Lung (tissue), 12 donors: ENCODE measurements around the gene ETV7. TPM values are rescaled to one million over a fixed set of nuclear protein-coding genes. Genes with fewer than 3 reads are reported as not detected.

Source experiments
- ATAC-seq: fragments of 200-7000 bp; cut with Tn5 transposase; one replicate; pipeline ENCODE4 v1.9.1; 2020; ENCODE audit warnings: moderate number of reproducible peaks; ENCODE audit not compliant: insufficient read depth, low FRiP score
- DNase-seq, 3 donors: peaks; one replicate each; pipeline ENCODE4 v3.0.0-alpha.2; 2013 to 2017
- H3K27ac ChIP-seq, 2 donors: one replicate each; pipeline ENCODE4 v1.5.1; 2013; ENCODE audit warnings: mild to moderate bottlenecking in 2 of 2, moderate library complexity in 2 of 2, control low read depth in 1 of 2, inconsistent platforms in 1 of 2, low read depth in 1 of 2, low read length in 1 of 2
- H3K27me3 ChIP-seq, 3 donors: one replicate each; pipeline ENCODE4 v1.5.1; 2013; ENCODE audit warnings: low read length in 2 of 3; ENCODE audit not compliant: control insufficient read depth in 3 of 3, insufficient read depth in 3 of 3
- H3K36me3 ChIP-seq, 4 donors: one replicate each; pipeline ENCODE4 v1.5.1; 2013; ENCODE audit warnings: low read length in 4 of 4, mild to moderate bottlenecking in 1 of 4, moderate library complexity in 1 of 4; ENCODE audit not compliant: control insufficient read depth in 4 of 4, insufficient read depth in 4 of 4
- H3K4me1 ChIP-seq, 5 donors: one replicate each; pipeline ENCODE4 v1.5.1; 2013; ENCODE audit warnings: low read length in 5 of 5, mild to moderate bottlenecking in 2 of 5, moderate library complexity in 1 of 5; ENCODE audit not compliant: control insufficient read depth in 5 of 5, insufficient read depth in 5 of 5
- H3K4me3 ChIP-seq: one replicate; pipeline ENCODE4 v1.5.1; 2013; ENCODE audit warnings: mild to moderate bottlenecking, control low read depth, moderate library complexity
- H3K9ac ChIP-seq, 2 donors: one replicate each; pipeline ENCODE4 v1.5.1; 2013; ENCODE audit warnings: low read length in 2 of 2, control low read depth in 1 of 2; ENCODE audit not compliant: insufficient read depth in 1 of 2
- H3K9me3 ChIP-seq, 4 donors: one replicate each; pipeline ENCODE4 v1.5.1; 2013; ENCODE audit warnings: low read length in 3 of 4, mild to moderate bottlenecking in 1 of 4, moderate library complexity in 1 of 4; ENCODE audit not compliant: control insufficient read depth in 4 of 4, insufficient read depth in 3 of 4
- CTCF ChIP-seq: IDR thresholded peaks from 2 replicates; pipeline ENCODE4 v1.5.1; 2012; ENCODE audit warnings: mild to moderate bottlenecking; ENCODE audit errors: control extremely low read depth, extremely low read depth
- WGBS, 2 donors: extraction: QIAGEN DNeasy Blood & Tissue Kit; methylation state at CpG; one replicate each; pipeline ENCODE4 v1.1.7; 2013; 5-methylcytosine and 5-hydroxymethylcytosine counted together
- polyA plus RNA-seq, 2 donors: library from polyadenylated mRNA; stranded (reverse); fragments of 200-250 nt; gene quantifications; one replicate each; pipeline ENCODE4 v1.2.1, GENCODE V29; 2013
- total RNA-seq, 2 donors: library from RNA; depleted of rRNA in 1 of 2; stranded (reverse); fragments of >200 nt in 1 of 2; gene quantifications; one replicate each; pipeline ENCODE4 v1.2.1, GENCODE V29; 2014 to 2021
- donor health status: control.
- donor health status: control.
- donor health status: Bipolar disorder and iron deficiency.
- donor health status: healthy.
- donor health status: DM: yes; HTN: yes; CAD: no.

ETV7 gene
- total and polyA plus RNA-seq, 4 donors = 1.4 to 6.6 (median 3.6) TPM

GRCh38 chr6:36324715-36325114, 62.8 kb downstream of the ETV7 start:
- Histone ChIP-seq H3K4me3 (no peak overlapping the region), H3K9me3 (no peaks in the 10 kb centered on the region), H3K27ac (no peak overlapping the region), H3K4me1 (peaks cover 0 to 32% (median 6%) of the 10 kb centered on the region in 5 donors), H3K9ac (no peak overlapping the region), H3K27me3 (no peaks in the 10 kb centered on the region), H3K36me3 (no peaks in the 10 kb centered on the region)
- ATAC-seq = no peak
- no peak for TF ChIP-seq CTCF
- WGBS, 2 donors = 92 to 94% methylated on average over 4 of the region's 4 CpGs
- no peak for DNase-seq

DNA sequence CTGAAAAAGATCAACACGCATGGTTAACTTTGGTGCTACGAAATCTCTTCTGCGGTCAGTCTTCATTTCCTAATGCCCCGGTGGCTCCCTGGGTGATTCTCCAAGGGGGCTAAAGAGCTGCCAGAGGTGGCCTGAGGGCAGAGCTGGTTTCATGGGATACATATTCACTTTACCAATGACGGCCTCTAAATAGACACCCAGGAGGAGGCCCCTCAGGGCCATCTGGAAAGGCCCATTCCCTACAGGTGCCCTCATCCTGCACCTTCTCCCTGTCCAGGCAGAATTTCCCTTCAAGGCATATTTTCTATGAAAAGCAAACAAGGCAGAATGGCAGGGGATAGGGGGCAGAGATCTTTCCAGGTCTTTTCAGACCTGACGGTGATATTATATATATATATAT, 63.3 kb downstream of the ETV7 start:
- Histone ChIP-seq H3K36me3 (no peaks in the 10 kb centered on the region), H3K9ac (no peak overlapping the region), H3K27me3 (no peaks in the 10 kb centered on the region), H3K9me3 (no peaks in the 10 kb centered on the region), H3K4me1 (peaks cover 0 to 32% (median 6%) of the 10 kb centered on the region in 5 donors), H3K27ac (no peak overlapping the region), H3K4me3 (no peak overlapping the region)
- no peak for DNase-seq
- no peak for TF ChIP-seq CTCF
- no peak for ATAC-seq
- WGBS, 2 donors = 94 to 95% methylated on average over 6 of the region's 6 CpGs

DNA sequence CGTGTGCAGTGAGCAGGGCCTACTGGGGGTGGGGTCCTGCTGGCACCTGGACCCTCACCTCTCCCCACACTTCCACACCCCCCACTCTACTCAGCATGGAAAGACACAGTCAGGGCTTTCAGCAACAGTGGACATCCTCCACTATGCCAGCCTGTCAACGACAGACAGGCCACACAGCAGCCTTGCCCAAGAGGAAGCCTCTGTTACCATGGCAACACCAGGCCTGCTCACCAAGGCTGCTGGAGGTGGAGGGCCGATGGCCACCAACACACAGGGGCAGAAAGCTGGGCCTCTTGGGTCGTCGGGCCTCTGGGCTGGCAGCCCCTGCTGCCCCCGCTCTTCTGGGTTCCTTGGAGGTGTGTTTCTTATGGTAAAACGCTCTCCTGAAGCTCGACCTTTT, 64.4 kb downstream of the ETV7 start:
- Histone ChIP-seq H3K27ac (no peak overlapping the region), H3K9ac (no peak overlapping the region), H3K9me3 (no peaks in the 10 kb centered on the region), H3K4me1 (peaks cover 0 to 32% (median 6%) of the 10 kb centered on the region in 5 donors), H3K27me3 (no peaks in the 10 kb centered on the region), H3K4me3 (no peak overlapping the region), H3K36me3 (no peaks in the 10 kb centered on the region)
- WGBS, 2 donors = 68 to 69% methylated on average over 8 of the region's 8 CpGs
- ATAC-seq = no peak
- no peak for TF ChIP-seq CTCF
- DNase-seq = peak in 1 of 3 donors; percentile 19

DNA sequence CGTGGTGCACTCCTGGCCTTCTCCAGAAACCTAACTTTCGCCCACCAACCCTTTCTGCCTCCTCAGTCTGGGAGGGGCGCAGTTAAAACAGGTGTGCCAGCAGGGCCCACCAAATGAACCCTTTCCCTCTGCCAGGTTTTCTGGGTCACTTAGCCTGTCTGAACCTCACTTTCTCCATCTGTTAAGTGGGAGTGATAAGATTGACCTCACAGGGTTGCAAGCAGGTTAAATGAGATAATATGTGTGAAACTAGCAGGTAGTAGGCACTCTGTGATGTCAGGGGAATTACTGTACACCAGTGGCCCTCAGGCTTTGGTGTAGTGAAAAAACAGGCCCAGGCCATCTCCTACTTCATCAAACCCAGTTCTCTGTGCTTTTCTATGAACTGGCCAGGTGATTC, 64.9 kb downstream of the ETV7 start:
- WGBS, 2 donors = 89 to 91% methylated on average over 3 of the region's 3 CpGs

More for the DNA sequence above, 64.9 kb downstream of the ETV7 start:
- Histone ChIP-seq H3K36me3 (no peaks in the 10 kb centered on the region), H3K9ac (no peak overlapping the region), H3K4me3 (no peak overlapping the region), H3K27ac (no peak overlapping the region), H3K9me3 (no peaks in the 10 kb centered on the region), H3K27me3 (no peaks in the 10 kb centered on the region), H3K4me1 (peaks cover 0 to 28% (median 6%) of the 10 kb centered on the region in 5 donors)
- no peak for TF ChIP-seq CTCF
- ATAC-seq (no peak), DNase-seq (no peak)
